ENCODE results near the gene C4orf54.

Gene C4orf54

DNA sequence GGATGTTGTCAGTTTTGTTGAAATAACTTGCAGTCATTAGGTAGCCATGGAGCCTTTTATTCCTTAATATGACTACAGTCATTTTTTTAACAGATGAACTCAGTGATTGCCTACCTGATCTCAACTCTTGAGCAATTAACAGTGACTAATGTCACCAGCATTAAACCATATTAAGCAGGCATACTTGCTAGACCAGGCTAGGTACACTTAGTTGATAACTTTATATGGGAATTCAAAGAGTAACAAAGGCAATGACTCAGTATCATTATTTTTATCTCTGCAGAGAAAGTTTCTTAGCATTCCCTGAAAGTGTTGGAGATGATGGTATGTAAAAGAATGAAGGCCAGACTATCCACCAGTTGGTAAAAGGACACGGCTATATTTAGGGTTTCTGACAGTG lies at the start of gene C4orf54:
Gene C4orf54, minus strand, starts transcription at position 31 of the 400 bp plus-strand sequence. CDS start 3,180 bp downstream, outside the sequence.
- no peak for DNase-seq (ENCODE audit: low spot score)

DNA sequence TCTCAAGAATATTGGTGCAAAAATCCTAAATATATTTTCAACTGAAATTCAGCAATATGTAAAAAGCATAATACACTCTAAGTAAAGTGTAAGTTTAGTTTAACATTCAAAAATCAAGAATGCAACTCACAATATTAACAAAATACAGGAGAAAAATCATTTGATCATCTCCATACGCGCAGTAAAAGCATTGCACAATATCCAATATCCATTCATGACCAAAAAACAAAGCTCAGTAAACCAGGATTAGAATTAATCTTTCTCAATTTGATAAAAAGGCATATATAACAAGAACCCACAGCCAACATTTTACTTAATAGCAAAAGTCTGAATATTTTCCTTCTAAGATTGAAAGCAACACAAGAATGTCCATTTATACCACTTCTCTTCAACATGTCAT lies 48.3 kb upstream of the C4orf54 start:
- DNase-seq (ENCODE audit: low spot score): no peak

DNA sequence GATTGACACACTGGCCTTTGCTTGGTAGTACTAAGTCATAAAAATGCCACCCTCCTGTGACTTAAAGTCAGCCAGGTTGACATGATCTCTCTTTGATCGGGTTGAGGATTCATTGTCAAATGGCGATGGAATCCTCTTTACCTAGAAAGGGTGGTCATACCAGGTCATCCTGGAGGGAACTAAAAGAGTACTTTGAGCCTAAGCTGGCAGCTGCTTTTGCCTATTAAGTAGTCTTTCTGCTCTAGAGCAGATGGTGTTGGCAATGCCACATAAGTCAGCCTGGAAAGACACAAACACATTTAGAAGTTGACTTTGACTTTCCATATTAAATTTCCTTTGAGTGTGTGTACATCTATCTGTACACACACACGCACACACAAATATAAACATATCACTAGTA lies 39.2 kb upstream of the C4orf54 start:
- no peak for DNase-seq (ENCODE audit: low spot score)

DNA sequence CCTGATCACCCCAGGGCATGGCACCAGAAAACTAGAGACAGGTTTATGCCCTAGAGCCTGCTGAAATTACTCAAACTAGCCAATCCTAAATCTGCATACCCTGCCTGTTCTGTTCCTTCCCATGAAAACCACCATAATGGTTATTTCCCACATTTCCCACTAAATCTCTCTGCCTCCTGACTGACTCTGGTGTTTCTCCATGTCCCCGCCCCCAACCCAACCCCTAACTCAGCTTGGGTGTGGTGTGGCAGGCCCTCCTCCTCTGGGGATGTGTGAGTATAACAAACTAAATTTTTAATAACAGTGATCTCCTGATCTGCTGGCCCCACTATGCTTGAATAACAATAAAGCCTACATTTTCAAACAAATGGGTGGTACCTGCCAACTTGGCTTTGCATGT lies 35.5 kb upstream of the C4orf54 start:
- no peak for DNase-seq (ENCODE audit: low spot score)

DNA sequence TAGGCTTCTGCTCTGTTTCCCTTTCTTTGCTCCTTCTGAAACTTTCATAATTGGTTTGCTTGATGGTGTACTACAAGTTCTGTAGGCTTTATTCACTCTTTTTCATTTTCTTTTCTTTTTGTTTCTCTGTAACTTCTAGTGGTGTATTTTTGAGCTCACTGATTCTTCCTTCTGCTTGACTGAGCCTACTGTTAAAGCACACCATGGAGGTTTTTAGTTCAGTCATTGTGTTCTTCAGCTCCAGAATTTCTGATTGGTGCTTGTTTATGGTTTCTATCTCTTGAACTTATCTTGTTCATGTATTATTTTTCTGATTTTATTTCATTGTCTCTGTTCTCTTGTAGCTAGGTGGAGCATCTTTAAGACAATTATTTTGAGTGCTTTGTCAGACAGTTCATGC lies 33.4 kb upstream of the C4orf54 start:
- no peak for DNase-seq (ENCODE audit: low spot score)

DNA sequence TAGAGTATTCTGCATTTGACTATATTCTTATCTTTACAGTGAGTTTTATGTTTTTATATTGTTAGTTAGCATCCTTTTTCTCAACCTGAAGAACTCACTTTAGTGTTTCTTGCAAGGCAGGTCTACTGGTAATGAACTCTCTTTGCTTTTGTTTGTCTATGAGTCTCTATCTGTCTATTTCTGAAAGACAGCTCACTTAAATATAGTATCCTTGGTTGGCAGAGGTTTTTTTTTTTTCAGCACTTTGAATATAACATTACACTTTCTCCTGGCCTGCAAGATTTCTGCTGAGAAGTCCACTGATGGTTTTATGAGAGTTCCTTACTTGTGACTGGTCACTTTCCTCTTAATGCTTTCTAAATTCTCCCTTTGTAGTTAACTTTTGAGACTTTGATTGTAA lies 32.8 kb upstream of the C4orf54 start:
- DNase-seq (ENCODE audit: low spot score): no peak

DNA sequence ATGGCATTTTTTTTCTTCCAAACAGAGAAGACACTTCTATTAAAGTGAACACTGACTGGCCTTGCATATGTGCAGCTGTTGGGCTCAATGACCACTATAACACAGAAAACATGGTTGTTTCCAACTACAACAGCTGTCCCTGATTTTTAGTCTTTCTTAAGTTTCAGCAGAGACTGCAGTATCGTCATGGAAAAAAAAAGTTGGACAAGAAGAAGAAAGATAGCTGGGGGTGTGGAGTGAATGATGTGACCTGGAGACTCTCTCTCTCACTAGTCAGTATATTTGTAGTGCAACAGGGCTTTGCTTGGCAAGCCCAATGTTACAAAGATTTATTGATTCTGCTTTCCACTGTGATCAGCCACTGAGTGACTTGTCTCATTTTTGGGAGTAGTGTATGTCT lies 29.5 kb upstream of the C4orf54 start:
- no peak for DNase-seq (ENCODE audit: low spot score)

DNA sequence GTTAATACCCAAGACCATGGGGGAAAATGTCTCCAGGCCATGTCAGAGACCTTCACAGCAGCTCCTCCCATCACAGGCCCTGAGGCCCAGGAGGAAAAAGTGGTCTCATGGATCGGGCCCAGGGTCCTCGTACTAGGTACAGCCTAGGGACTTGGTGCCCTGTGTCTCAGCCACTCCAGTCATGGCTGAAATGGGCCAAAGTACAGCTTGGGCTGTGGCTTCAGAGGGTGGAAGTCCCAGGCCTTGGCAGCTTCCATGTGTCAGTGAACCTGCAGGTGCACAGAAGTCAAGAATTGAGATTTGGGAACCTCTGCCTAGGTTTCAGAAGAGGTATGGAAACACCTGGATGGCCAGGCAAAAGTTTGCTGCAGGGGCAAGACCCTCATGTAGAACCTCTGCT lies 27.6 kb upstream of the C4orf54 start:
- DNase-seq (ENCODE audit: low spot score): no peak

DNA sequence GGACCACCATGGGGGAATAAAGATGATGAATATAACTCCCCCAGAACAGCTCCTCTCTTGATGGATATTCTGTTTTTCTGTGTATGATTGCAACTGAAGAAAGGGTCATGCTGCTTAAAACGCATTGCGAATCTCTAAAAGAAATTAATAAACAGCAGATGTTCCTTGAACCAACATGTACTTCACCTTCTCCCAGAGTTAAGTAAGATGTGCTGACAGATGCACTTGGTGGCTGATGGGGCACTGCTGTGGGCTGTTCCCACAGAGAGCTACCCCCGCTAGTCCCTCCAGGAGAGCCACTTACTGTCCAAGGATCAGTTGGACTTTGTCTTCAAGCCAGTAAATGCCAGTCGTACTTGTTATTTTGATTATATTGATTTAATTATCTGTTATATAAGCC lies 26.3 kb upstream of the C4orf54 start:
- no peak for DNase-seq (ENCODE audit: low spot score)

DNA sequence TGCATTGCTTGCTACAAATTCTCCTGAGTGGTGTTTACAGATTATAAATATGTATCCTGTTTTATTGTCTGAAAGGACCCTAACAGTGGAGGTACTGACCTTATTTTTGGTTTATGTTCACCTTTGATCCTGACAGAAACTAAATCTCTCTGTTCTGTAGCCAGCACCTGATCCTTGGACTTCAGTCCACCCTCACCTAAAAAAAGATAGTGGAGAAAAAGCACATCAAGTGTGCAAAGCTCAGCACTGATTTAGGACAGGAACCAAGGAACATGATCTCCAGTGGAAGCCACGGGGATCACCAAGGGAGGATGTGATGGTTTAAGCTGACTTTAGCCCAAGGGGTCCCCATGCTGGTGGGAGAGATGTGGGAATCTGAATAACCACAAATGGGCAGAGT lies 22.3 kb upstream of the C4orf54 start:
- DNase-seq (ENCODE audit: low spot score): no peak

DNA sequence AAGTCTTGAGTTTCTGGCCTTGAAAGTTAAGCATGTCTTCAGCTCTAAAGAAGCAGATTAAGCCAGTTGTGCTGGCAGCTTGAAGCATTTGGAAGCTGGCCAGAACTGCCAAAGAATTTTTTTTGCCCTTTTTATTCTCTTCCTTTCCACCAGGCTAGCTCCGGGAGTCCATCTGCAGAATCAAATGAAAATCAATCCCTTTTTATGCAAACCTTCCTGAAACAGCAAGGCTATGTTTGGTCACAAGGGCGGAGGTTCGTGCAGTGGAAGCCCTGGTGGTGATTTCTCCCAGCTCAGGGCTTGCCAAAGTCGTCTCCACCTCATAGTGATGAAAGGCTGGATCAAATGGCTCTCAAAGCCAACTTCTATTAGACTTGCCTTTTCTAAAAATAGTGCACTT lies 21.6 kb upstream of the C4orf54 start:
- no peak for DNase-seq (ENCODE audit: low spot score)

DNA sequence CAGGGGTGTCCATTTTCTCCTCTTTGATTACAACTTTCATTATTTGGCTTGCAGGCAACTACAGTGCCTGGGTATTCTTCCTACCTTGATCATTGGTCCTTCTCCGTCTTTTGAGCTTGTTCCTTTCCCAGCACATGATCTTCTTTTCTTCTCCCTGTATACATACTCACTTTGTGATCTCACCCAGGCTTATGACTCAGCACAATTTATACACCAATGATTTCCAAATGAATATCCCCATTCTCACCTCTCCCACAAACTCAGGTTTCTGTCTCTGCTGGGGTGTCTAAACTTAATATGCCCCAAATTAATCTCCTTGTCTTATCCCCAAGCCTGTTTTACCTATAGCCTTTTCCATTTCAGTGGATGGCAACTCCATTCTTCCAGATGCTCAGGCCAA lies 19.5 kb upstream of the C4orf54 start:
- DNase-seq (ENCODE audit: low spot score): no peak

DNA sequence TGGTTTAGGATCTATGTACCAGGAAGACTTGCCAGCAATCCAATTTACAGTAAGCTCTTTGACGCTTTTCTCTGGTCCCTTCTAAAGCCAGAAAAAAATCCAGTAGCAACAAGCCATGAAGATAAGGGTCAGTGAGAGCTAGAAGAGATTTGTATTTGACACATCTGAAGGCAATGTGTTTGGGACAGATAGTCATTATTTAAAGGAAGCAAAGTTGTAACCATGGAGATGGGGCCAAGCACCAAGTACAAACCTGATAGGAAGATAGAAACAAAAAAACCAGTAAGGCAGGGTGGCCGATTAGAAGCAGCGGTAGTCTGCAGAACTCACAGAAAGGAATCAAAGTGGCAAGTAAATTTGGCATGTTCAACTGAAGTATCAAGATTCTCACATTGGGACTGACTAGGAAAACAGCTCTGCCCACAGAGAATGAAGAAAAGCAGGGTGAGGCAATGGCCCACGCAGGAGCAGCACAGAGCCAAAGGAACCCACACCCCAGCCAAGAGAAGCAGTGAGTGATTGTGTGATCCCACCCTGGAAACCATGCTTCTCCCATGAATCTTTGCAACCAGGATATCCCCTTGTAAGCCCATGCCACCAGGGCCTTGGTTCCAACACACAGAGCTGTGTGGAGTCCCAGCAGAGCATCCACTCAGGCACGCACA lies 12.9 kb upstream of the C4orf54 start:
- no peak for DNase-seq (ENCODE audit: low spot score)

DNA sequence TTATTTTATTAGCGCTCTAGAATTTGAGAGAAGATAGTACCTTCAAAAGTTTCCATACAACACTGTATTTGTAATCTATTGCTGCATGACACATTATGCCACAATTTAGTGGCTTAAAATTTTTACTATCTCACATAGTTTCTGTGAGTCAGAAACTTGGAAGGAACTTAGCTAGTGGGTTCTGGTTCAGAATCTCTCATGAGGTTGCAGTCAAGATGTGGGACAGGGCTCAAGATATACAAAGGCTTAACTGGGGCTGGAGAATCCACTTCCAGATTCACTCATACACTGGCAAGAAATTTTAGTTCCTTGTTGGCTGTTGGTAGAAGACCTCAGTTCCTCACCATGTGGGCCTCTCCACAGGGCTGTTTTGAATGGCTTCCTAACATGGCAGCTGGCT lies 11.5 kb upstream of the C4orf54 start:
- no peak for DNase-seq (ENCODE audit: low spot score)

DNA sequence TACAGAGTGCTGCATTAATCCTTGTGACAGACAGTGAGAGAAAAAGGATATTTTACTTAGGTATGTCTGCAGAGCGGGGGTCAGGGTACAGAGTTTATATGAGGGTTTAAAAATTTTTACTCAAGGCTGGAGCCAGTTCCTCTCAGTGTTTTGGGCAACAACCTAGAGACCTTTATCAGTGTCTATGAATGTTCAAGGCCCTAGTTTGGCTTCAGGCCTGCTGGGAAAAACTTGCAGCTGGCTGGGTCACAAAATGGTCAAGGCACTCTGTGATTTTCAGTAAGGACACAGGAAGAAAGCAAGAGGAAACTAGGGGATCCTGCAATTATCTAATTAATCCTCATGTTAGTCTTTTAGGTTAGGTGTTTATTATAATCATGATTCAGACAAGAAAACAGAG lies 10.8 kb upstream of the C4orf54 start:
- no peak for DNase-seq (ENCODE audit: low spot score)

DNA sequence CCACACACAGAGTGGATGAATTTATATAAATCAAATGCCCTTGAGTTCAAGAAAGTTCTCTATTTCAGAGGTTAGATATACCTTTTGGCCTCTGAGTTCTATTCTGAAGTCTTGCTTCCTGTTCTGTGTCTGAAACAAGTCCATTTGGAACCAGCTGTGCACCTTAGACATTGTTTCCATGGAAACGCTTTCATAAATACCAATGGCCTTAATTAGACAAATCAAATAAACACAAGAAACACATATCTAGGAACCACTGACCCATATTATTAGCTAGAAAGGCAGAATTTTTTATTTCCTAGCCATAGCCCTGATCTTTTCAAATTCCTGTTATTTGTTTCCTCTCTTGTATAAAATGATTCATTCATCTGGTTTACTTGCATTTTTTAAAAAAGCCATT lies 8.4 kb upstream of the C4orf54 start:
- no peak for DNase-seq (ENCODE audit: low spot score)

DNA sequence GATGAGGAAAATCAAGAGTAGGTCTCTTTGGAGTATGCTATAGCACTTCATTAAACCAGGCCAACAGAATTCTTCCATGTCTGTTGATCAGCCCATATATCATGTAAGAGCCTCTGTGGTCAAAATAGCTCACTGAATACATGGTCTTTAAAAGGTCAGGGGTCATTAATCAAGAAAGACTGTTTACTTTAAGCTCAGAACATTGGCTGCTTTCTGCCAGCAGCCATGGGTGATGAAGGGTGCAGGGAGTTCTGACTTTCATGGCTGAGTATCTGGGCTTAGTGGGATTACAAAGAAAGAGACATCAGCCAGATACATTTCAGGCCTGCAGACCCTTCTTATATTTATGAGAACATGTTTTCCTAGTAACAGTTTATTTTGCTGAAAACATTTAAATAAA lies 7.1 kb upstream of the C4orf54 start:
- no peak for DNase-seq (ENCODE audit: low spot score)

DNA sequence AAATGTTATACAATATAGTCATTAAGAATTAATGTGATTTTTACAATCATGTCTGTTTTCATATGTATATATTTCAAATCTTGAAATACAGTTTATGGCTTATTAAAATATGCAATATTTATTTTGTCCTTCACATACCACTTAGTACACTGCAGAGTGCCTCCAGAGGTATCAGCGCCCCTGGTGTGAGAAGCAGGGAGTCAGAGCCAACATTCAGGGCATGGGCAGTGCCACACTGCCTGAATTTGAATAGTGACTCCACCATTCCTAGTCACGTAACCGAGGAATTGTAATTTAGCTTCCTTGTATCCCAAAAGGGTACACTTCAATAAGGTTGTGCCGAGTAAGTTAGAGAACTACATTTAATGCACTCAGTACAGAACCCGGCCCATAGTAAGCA lies 4.3 kb upstream of the C4orf54 start:
- DNase-seq (ENCODE audit: low spot score): no peak

DNA sequence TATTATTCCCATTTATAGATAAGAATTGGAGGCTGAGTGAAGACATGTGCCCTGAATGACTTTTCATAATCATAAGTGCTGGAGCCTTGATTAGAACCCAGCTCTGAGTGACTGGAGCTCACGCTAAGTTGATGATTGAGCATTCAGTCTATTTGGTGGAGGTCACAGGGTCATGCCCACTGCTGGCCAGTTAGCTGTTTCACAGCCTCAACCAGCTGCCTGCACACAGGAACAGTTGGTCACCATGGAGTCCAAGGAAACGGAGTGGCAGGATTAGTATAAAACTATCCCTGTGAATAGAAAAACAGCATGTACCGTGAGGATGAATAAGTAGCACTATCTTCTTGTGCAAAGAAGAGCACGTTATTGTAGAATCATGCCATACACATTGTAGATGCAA lies 1.0 kb upstream of the C4orf54 start:
- DNase-seq (ENCODE audit: low spot score): no peak

DNA sequence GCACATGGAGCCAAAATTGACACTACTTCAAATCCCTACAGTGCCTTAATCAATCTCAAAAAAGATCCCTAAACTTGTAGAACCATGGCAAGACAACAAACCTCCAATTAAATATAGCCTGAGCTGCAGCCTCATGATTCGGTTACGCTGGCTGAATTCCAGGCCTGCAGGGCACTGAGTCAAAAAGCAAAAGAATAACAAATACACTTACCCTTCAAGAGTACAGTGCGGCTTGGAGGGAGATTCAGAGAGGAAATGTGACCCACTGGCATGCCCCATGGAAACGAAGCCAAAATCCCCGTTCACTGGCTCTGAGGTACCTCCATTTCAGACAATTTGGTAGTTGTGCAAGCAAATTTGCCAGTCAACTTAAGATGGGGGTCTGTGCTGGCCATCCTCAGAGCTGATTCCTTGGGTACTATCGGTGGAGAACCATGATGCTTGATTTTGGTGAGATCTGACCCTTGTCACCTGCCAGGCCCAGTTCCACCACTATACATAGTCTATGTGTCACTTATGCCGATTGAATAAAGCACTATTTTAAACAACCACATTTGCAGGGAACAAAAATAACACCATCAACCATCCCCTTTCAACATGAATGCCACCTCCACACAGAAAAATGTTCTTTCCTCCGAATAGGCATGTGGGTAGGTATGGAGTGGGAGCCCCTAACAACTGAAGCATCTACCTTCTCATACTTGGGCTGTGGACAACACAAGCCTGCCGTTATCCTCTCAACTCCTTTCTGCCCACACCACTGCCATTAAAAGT lies 2.1 kb downstream of the C4orf54 start:
- DNase-seq (ENCODE audit: low spot score): no peak

DNA sequence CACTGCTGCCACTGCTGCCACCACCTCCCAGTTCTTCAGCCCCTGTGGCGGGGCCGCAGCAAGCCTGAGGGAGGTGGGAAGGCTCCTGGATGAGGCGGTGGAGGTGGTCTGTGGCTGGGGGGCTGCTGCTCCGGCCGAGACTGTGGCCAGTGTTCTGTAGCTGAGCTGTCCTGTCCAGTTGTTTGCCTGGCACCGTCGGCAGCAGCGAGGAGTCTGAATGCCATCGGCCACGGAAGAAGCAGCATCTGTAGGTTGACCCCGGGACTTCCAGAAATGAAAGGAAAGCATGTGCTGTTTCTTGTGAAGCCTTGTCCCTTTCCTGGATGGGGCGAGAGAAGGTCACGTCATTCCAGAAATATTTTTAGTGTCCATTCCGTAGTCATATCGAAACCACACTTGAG lies 3.3 kb downstream of the C4orf54 start:
- no peak for DNase-seq (ENCODE audit: low spot score)

DNA sequence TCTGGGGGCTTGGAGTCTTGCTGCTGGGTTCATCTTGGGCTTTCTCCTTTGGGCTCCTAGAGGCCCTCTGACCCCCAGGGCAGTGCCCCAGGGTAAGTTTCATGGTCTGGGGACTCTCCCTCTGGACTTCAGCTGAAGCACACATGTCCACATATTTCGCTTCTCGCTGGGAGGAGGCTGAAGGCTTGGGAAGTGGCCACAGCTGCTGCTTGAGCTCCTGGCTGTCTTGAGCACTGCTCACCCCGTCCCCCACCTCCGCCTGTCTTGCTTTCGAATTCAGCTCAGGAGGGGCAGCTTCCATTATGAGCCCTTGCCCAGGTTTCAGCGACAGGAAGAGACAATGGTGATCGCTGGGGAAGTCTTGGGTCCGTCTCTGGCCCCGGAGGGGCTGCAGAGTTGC lies 3.7 kb downstream of the C4orf54 start:
- DNase-seq (ENCODE audit: low spot score): no peak

DNA sequence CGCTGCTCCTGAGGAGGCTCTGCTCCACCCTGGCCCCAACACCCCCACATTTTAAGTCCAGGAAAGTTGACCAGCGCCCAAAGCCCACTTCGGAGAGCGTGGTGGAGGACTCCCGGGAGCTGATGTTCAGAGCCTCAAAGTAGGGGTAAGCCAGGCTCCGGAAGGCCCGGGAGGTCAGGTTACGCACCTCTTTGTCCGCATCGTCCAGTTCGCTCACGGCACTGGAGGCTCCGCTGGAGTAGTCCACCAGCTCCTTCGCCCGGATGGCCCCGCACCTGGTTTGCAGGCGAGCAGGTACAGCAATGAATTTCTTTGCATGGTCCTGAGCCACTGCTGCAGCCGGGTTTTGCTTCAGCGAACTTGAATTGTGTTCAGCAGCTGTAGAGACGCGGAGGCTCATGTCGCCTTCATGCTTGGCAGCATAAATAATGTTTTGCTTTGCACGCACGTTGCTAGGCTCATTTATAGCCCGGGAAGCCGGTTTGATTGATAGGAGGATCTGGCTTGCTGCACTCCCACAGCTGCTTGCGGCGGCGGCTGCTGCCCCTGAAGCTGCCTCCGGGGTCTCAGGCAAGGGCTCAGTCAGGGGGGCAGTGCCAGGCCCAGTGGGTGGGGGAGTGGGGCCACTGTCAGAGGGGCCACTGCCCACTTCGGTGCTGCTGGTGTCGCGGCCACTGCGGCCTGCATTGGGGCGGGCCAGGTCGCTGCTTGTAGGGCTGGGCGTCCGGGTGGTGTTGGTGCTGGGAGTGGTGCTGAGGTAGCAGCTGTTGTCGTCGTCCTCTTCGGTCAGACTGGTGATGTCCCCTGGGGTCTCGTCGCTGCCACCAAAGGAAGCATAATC lies 4.8 kb downstream of the C4orf54 start:
- no peak for DNase-seq (ENCODE audit: low spot score)
